Panc1 (cell line): ENCODE measurements around the gene GPM6B. TPM values are rescaled to one million over a fixed set of nuclear protein-coding genes. Genes with fewer than 3 reads are reported as not detected.

Experiments
- ATAC-seq: fragments of 200-7000 bp; cut with Tn5 transposase; 2 replicates; pipeline ENCODE4 v1.9.1; 2020; ENCODE audit warnings: mild to moderate bottlenecking, moderate library complexity
- Bru-seq: library from RNA; stranded (reverse); fragments of 400-500 nt; gene quantifications from one replicate; lab custom pipeline; 2021; lab: Mats Ljungman, UMichigan
- BruChase-seq, 2 experiments: library from RNA; stranded (reverse); fragments of 400-500 nt; gene quantifications; one replicate each; lab custom pipeline; 2021; lab: Mats Ljungman, UMichigan
- BruUV-seq: library from RNA; stranded (reverse); fragments of 400-500 nt; replicated peaks from 2 replicates; lab custom pipeline; 2021; lab: Mats Ljungman, UMichigan
- CTCF ChIA-PET: fragments of 300-600 bp; sonication (Branson Sonifier 250); formaldehyde crosslinking; loops from one replicate; lab custom pipeline; 2022; ENCODE audit warnings: antibody characterized with exemption; lab: Charles Lee
- POLR2A ChIA-PET: fragments of 300-600 bp; sonication (Branson Sonifier 250); formaldehyde crosslinking; loops from one replicate; lab custom pipeline; 2022; ENCODE audit warnings: antibody characterized with exemption; lab: Charles Lee
- DNase-seq: peaks from one replicate; pipeline ENCODE4 v3.0.0-alpha.2; 2010; ENCODE audit warnings: low read depth, low spot score
- H3K27ac ChIP-seq: 2 replicates; pipeline ENCODE4 v1.5.1; 2011; ENCODE audit warnings: mild to moderate bottlenecking, low read length, inconsistent platforms
- H3K27me3 ChIP-seq: fragments of 200-500 bp; sonication (Bioruptor generic); 2 replicates; pipeline ENCODE4 v1.6.0; 2014; ENCODE audit warnings: low read length, inconsistent platforms; ENCODE audit not compliant: control insufficient read depth, insufficient read depth
- H3K36me3 ChIP-seq: fragments of 200-500 bp; sonication (Bioruptor generic); 2 replicates; pipeline ENCODE4 v1.5.1; 2014; ENCODE audit warnings: inconsistent platforms, mild to moderate bottlenecking, low read length, moderate library complexity; ENCODE audit not compliant: control insufficient read depth, insufficient read depth
- H3K4me1 ChIP-seq: 2 replicates; pipeline ENCODE4 v1.5.1; 2011; ENCODE audit warnings: inconsistent platforms, mild to moderate bottlenecking, low read length, moderate library complexity; ENCODE audit not compliant: control insufficient read depth, insufficient read depth
- H3K4me3 ChIP-seq, 2 experiments: 2 replicates each; pipeline ENCODE4 v1.5.1; 2011 to 2012; ENCODE audit warnings: low read depth in 2 of 2, low read length in 2 of 2, mild to moderate bottlenecking in 2 of 2, inconsistent platforms in 1 of 2, moderate library complexity in 1 of 2
- H3K9me3 ChIP-seq: fragments of 200-500 bp; sonication (Bioruptor generic); 2 replicates; pipeline ENCODE4 v1.5.1; 2014; ENCODE audit warnings: low read depth, mild to moderate bottlenecking, inconsistent platforms, low read length, moderate library complexity; ENCODE audit not compliant: control insufficient read depth, insufficient read depth
- POLR2AphosphoS5 ChIP-seq: IDR thresholded peaks from 2 replicates; pipeline ENCODE4 v1.6.1; 2012; ENCODE audit warnings: mild to moderate bottlenecking, low read depth, low read length, moderate library complexity
- REST ChIP-seq, 2 experiments: IDR thresholded peaks; 2 replicates each; pipeline ENCODE4 v1.6.1; 2011 to 2012; ENCODE audit warnings: low read depth in 2 of 2, control low read depth in 1 of 2, low read length in 1 of 2, mild to moderate bottlenecking in 1 of 2, moderate library complexity in 1 of 2; ENCODE audit not compliant: insufficient read depth in 1 of 2
- SIN3A ChIP-seq: IDR thresholded peaks from 2 replicates; pipeline ENCODE4 v1.6.1; 2012; ENCODE audit warnings: low read depth, mild to moderate bottlenecking, low read length, moderate library complexity, borderline replicate concordance; ENCODE audit not compliant: insufficient read depth
- TCF7L2 ChIP-seq: IDR thresholded peaks from 2 replicates; pipeline ENCODE4 v1.6.1; 2011; ENCODE audit warnings: mild to moderate bottlenecking, low read depth, low read length, inconsistent platforms
- in situ Hi-C: cut with HindIII; loops from 2 replicates; pipeline ENCODE4 v1.10.0; 2016; ENCODE audit warnings: low sequenced_read_pairs, low pct_unique_long_range_greater_than_20kb
- intact Hi-C: fragments of 100-400 bp; cut with micrococcal nuclease; formaldehyde crosslinking; loops from one replicate; pipeline ENCODE4 v1.10.0; 2022; ENCODE audit not compliant: unreplicated experiment
- long read RNA-seq: library from polyadenylated mRNA; unstranded; transcript quantifications from one replicate; pipeline ENCODE4 v2.0.0, GENCODE V29; 2021; ENCODE audit not compliant: unreplicated experiment
- polyA plus RNA-seq: library from polyadenylated mRNA; unstranded; fragments of >200 nt; gene quantifications from one replicate; pipeline ENCODE4 v1.2.1, GENCODE V29; 2012; ENCODE audit warnings: missing spikeins; ENCODE audit not compliant: insufficient read length
- total RNA-seq: library from RNA; stranded (reverse); gene quantifications from one replicate; pipeline ENCODE4 v1.2.1, GENCODE V29; 2021; ENCODE audit not compliant: unreplicated experiment
- TF ChIP-seq, protein P1 (sequence below): fragments of 450-650 bp; IDR thresholded peaks from 2 replicates; pipeline ENCODE4 v1.5.1; 2017; ENCODE audit warnings: mild to moderate bottlenecking

Gene GPM6B, protein sequence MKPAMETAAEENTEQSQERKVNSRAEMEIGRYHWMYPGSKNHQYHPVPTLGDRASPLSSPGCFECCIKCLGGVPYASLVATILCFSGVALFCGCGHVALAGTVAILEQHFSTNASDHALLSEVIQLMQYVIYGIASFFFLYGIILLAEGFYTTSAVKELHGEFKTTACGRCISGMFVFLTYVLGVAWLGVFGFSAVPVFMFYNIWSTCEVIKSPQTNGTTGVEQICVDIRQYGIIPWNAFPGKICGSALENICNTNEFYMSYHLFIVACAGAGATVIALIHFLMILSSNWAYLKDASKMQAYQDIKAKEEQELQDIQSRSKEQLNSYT
- not detected for total RNA-seq
- 0.51 TPM for polyA plus RNA-seq
- percentile 3 among the genes with signal in this experiment for Bru-seq, nascent RNA
- BruChase-seq, experiment 1, labeled RNA remaining after a 2-hour chase = percentile 5 among the genes with signal in this experiment
- BruChase-seq, experiment 2, labeled RNA remaining after a 6-hour chase = percentile 5 among the genes with signal in this experiment
- long read RNA-seq, partial matches to known transcripts = 0 of 1 reads
- long read RNA-seq, other reads (novel, unspliced or antisense) = 1 of 1 reads

GRCh38 chrX:13816643-13817627 lies at the start of gene GPM6B:
Gene GPM6B, minus strand, starts transcription at chrX:13817093. Its CDS starts 189 bp downstream, at chrX:13816904.
- Histone ChIP-seq H3K9me3 (no peaks in the 10 kb centered on the region), H3K36me3 (no peaks in the 10 kb centered on the region; the same call in 1 of the 2 replicates), H3K27me3 (no peaks in the 10 kb centered on the region; the same call in 1 of the 2 replicates), H3K27ac (no peak within 1 kb of the TSS), H3K4me1 (no peaks in the 10 kb centered on the region), H3K4me3 (no peak within 1 kb of the TSS)
- CTCF ChIA-PET = no interaction called here
- in situ Hi-C loops (no loop called here), intact Hi-C loops (no loop called here)
- BruUV-seq = no TSS peak
- POLR2A ChIA-PET = no interaction called here
- TF ChIP-seq, protein P1, sequence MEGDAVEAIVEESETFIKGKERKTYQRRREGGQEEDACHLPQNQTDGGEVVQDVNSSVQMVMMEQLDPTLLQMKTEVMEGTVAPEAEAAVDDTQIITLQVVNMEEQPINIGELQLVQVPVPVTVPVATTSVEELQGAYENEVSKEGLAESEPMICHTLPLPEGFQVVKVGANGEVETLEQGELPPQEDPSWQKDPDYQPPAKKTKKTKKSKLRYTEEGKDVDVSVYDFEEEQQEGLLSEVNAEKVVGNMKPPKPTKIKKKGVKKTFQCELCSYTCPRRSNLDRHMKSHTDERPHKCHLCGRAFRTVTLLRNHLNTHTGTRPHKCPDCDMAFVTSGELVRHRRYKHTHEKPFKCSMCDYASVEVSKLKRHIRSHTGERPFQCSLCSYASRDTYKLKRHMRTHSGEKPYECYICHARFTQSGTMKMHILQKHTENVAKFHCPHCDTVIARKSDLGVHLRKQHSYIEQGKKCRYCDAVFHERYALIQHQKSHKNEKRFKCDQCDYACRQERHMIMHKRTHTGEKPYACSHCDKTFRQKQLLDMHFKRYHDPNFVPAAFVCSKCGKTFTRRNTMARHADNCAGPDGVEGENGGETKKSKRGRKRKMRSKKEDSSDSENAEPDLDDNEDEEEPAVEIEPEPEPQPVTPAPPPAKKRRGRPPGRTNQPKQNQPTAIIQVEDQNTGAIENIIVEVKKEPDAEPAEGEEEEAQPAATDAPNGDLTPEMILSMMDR = no peak
- TF ChIP-seq SIN3A (no peak), POLR2AphosphoS5 (no peak), TCF7L2 (no peak), REST (IDR thresholded peaks at IDR 0.05; ENCODE audit: insufficient read depth in 1 of 2, low read depth in 2 of 2, low read length in 1 of 2) (no peak)
- ATAC-seq (no peak), DNase-seq (no peak)

GRCh38 chrX:13864264-13864663 lies 47.4 kb upstream of the GPM6B start:
- DNase-seq (no peak), ATAC-seq (no peak)
- Histone ChIP-seq H3K4me1 (no peaks in the 10 kb centered on the region), H3K4me3 (no peak overlapping the region), H3K27ac (no peak overlapping the region), H3K27me3 (no peaks in the 10 kb centered on the region), H3K9me3 (no peaks in the 10 kb centered on the region), H3K36me3 (no peaks in the 10 kb centered on the region)
- POLR2A ChIA-PET = no interaction called here
- intact Hi-C loops = no loop called here
- in situ Hi-C loops = no loop called here
- CTCF ChIA-PET = no interaction called here
- no TSS peak for BruUV-seq
- TF ChIP-seq TCF7L2 = no peak
- no peak for TF ChIP-seq SIN3A
- TF ChIP-seq REST (IDR thresholded peaks at IDR 0.05; ENCODE audit: insufficient read depth in 1 of 2, low read depth in 2 of 2, low read length in 1 of 2) = no peak
- TF ChIP-seq, protein P1 = no peak
- no peak for TF ChIP-seq POLR2AphosphoS5
